NCI-H526 treated with DMSO at 0.1 percent for 48 hours (cell line): ENCODE measurements around the gene SLC16A2.
"Not testable (repeated sequence)": the region's sequence is repeated elsewhere in the genome, so short reads cannot be mapped to it uniquely, and the experiment has no call there.

Source experiments
- DNase-seq: peaks from one replicate; lab custom pipeline; 2025; lab: John Stamatoyannopoulos, UW

Gene SLC16A2

GRCh38 chrX:74506317-74507115 lies 85.2 kb downstream of the SLC16A2 start:
- no peak for DNase-seq

DNA sequence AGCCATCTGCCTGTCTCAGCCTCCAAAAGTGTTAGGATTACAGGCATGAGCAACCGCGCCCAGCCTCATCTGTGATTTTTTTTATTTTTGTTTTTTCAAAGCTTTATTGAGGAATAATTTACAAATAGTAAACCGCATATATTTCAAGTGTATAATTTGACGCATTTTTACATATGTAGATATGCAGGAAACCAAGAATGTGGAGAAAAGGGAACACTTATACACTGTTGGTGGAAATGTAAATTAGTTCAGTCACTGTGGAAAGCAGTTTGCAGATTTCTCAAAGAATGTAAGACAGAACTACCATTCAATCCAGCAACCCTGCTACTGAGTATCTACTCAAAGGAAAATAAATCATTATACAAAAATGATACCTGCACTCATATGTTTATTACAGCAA lies 85.9 kb downstream of the SLC16A2 start:
- no peak for DNase-seq

GRCh38 chrX:74509989-74510388 lies 88.7 kb downstream of the SLC16A2 start:
- no peak for DNase-seq

DNA sequence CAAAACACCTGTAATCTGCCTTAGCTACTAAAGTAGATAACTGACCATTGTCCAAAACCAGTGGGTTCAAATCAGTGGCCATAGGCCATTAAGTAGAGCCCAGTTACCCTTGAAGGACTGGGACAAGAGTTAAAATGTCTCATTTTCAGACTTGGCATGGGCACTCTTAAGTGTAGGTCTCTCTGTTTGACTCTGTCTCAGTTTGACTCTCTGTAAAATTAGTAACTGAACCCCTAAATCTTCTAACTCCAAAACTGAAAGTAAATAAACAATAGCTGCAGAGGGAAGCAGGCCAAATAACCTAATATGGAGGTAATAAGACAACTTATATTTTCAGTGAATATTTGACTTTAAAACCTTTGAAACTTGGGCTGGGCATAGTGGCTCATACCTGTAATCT lies 89.1 kb downstream of the SLC16A2 start:
- no peak for DNase-seq

DNA sequence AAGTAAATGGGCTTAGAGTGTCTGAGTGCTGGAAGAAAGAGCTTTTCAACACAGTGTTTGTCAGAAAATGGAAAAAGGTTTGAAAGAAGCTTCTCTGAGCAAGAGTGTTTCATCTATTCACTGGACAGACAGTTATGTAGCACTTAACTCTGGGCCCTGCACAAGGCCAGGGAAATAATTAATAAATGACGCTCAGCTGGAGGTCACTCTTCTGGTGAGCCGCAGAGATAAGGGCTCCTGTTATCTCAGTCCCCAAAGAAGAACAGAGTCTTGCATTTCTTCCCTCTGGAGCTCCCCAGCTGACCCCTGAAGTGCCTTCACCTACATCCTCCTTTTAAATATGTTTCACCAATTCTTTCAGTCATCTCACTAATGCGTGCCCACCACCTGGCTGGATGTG lies 90.4 kb downstream of the SLC16A2 start:
- no peak for DNase-seq

GRCh38 chrX:74514384-74514783 lies 93.1 kb downstream of the SLC16A2 start:
- DNase-seq, result no peak

- no peak for DNase-seq
Measured at GRCh38 chrX:74515356-74515755, 94.1 kb downstream of the SLC16A2 start.

GRCh38 chrX:74516013-74516412 lies 94.7 kb downstream of the SLC16A2 start:
- DNase-seq, result not testable (repeated sequence)

- no peak for DNase-seq
Measured at GRCh38 chrX:74519870-74520269, 98.6 kb downstream of the SLC16A2 start.

DNA sequence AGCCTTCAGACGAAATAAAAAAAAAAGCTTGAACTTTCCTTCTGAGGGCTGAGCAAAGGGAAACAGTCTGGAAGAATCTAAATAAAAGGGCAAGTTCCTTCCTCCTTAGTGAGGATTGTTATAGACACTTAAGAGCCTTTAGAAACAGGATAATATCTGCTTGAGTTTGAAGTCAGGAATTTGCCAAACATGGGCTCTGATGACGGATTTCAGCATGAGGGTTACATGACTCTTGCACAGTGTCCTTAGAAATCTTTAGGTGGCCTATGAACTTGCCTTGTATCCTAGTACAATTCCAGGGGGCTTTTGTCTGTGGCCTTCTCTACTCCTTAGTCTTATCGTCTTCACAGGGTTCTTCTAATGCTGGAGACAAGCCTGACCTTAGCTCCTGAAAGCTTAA lies 99.0 kb downstream of the SLC16A2 start:
- DNase-seq, result no peak

DNA sequence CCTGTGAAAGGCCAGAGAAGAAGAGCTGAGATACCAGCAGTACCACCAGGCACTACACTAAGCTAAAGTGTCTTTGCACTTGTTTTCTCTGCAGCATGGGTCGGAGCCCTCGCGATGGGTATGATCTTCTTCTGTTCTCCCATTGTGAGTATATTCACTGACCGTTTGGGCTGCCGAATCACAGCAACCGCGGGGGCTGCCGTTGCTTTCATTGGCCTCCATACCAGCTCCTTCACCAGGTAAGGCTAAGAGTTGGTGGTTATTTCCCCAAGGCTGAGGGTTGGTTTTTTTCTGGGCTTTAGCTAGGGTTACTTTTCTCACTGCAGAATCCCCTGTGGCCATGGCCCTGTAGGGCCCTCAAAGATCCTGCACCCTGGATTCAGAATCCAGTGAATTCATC lies 99.6 kb downstream of the SLC16A2 start:
- no peak for DNase-seq

GRCh38 chrX:74521961-74522751 lies 100.9 kb downstream of the SLC16A2 start:
- DNase-seq, result no peak

DNA sequence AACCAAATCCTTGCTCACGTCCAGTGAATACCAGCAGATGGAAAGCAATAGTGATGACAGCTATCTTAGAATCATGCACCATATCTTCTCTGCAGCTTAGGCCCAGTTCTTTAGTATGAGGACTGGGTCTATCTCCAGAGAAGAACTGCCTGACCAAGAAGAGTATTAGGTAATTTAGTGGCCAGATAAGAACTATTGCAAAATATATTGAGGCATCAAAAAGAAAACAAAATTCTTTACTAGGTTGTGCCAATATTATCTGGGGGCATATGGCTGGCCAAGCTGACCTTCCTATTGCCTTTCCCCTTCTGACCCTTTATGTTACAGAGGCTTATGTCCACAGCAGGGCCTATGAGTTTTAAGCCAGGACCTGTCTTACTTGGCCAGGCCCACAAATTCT lies 101.9 kb downstream of the SLC16A2 start:
- no peak for DNase-seq

DNA sequence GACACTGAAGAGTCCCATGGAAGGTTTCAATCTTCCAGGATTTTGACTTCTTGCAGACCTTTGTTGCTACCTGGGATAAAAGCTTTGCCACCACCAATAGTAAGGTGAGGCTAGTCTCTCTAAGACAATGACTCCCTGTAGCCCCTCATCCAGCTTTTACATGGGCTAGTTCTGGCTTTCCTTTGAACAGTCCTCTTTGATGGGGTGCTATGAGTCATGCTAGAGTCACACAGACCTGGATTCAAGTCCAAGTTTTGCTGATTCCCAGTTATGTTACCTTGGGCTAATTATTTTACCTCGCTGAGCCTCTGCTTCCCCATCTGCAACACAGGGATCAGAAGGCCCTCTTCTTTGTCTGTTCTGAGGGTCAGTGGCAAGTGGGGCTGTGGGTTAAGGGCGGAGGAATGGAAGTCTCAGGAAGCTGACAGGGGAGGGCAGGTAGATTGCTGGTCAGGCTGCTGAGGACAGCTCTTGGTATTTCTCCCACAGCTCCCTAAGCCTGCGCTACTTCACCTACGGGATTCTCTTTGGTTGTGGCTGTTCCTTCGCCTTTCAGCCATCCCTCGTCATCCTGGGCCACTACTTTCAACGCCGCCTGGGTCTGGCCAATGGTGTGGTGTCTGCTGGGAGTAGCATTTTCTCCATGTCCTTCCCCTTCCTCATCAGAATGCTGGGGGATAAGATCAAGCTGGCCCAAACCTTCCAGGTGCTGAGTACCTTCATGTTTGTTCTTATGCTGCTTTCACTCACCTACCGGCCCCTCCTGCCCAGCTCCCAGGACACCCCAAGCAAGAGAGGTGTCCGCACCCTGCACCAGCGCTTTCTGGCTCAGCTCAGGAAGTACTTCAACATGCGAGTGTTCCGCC lies 102.8 kb downstream of the SLC16A2 start:
- DNase-seq, result no peak

- DNase-seq, result no peak
Measured at GRCh38 chrX:74525116-74525515, 103.8 kb downstream of the SLC16A2 start.

GRCh38 chrX:74526764-74527163 lies 105.5 kb downstream of the SLC16A2 start:
- DNase-seq, result no peak

GRCh38 chrX:74527350-74527749 lies 106.1 kb downstream of the SLC16A2 start:
- no peak for DNase-seq

- no peak for DNase-seq
Measured at GRCh38 chrX:74529311-74529710, 108.0 kb downstream of the SLC16A2 start.

DNA sequence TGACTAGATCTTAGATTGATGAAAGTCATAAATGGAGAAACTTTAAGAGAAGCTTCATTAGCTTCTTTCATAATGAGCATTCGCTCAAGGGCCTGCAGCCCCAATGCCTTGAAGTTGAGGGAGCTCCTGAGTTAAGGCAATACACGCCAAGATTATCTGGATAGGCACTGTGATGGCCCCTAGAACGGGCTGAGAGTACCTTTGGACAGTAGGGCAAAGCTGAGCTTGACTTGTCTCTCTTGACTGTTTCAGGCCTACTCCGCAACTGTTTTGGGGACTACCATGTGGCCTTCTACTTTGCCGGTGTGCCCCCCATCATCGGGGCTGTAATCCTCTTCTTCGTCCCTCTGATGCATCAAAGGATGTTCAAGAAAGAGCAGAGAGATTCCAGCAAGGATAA lies 109.8 kb downstream of the SLC16A2 start:
- DNase-seq, result no peak

GRCh38 chrX:74534569-74535038 lies 113.3 kb downstream of the SLC16A2 start:
- no peak for DNase-seq

GRCh38 chrX:74535086-74535407 lies 113.8 kb downstream of the SLC16A2 start:
- no peak for DNase-seq

DNA sequence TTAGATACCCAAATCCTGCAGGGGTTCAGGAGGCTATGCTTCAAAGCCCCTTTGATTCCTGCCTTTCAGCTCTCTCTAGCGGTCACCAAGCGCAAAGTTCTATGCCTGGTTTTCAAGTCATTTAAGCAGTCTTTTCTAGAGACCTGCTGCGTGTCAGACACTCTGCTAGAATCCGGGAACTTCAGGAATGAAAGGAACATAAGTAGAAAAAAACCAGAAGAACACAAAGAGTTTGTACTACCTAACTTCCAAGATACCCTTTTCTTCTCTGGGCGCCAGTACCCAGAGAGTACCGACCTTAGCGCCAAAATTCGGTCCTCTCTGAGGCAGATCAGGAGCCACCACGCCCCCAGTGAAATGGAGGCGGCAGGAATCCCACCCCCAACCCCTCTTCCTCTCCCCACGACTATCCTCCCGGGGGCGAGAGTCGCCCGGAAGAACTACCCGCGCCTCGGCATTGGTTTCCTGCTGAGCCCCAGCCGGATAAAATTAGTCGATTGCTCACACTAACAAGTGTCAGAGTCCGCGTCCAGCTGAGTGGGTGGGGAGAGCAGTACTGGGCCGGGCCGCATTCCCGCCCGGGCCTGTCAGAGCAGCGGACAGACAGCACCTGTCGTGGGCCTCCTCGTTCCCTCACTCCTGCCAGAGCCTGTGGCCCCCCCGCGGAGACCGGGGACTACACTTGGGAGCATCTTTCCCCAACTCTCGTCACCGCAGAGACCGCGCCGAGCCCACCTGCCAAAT lies 114.3 kb downstream of the SLC16A2 start:
- peak; percentile 45 for DNase-seq
